ENCODE data around the gene GATA6. TPM values are rescaled to one million over a fixed set of nuclear protein-coding genes. Genes with fewer than 3 reads are reported as not detected.

Gene GATA6
- 8.8 and 37.7 TPM in 2 replicates for total RNA-seq (2014; rRNA removed; shearing (Covaris generic))

DNA sequence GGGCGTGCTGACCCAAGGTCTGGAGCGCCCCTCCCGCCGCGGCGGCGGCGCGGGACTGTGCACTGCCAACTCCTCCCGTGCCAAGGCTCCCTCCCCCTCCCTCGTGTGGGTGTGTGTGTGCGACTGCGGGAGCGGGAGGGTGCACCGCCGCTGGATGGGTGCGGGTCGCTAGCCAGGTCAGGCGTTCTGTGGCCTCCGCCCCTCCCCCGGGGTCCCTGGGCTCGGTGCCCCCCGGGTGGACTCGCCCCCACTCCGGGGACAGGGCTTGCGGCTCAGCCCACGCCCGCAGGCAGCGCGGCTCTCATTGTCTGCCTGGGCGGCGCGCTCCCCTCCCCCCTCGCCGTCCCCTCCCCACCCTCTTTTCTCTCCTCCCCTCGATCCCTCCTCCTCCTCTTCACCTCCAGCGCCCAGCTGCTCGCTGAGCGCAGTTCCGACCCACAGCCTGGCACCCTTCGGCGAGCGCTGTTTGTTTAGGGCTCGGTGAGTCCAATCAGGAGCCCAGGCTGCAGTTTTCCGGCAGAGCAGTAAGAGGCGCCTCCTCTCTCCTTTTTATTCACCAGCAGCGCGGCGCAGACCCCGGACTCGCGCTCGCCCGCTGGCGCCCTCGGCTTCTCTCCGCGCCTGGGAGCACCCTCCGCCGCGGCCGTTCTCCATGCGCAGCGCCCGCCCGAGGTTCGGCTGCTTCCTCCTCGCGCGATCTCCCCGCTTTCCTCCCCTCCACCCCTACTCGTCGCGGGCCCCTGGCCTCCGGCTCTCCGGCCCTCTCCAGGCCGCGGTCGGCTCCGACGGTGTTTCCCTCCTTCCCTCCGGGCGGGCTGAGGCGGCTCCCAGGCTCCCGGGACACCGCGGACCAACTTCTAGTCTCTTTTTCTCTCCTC is at the start of gene GATA6:
GATA6 (plus strand) TSS at position 579 of the 878 bp plus-strand sequence. CDS start 1,556 bp downstream, outside the sequence.
- Histone ChIP-seq H3K4me3 (ENCODE audit: insufficient read depth, low read depth, low read length) (peak within 1 kb of the TSS; percentile 61), H3K27me3 (ENCODE audit: control insufficient read depth, insufficient read depth, low read length) (peaks cover 97% of the 10 kb centered on the region), H3K36me3 (replicated peaks; ENCODE audit: control insufficient read depth, insufficient read depth, low read length) (no peaks in the 10 kb centered on the region)
- DNase-seq = peak; percentile 93

- H3K27me3 ChIP-seq (ENCODE audit: control insufficient read depth, insufficient read depth, low read length) = no peaks in the 10 kb centered on the region; the same call in 1 of the 2 replicates
- no peaks in the 10 kb centered on the region for H3K36me3 ChIP-seq (replicated peaks; ENCODE audit: control insufficient read depth, insufficient read depth, low read length)
- no peak overlapping the region for H3K4me3 ChIP-seq (ENCODE audit: insufficient read depth, low read depth, low read length)
- DNase-seq = no peak
These were observed 44.4 kb upstream of the GATA6 start for GRCh38 chr18:22124970-22125369.

DNA sequence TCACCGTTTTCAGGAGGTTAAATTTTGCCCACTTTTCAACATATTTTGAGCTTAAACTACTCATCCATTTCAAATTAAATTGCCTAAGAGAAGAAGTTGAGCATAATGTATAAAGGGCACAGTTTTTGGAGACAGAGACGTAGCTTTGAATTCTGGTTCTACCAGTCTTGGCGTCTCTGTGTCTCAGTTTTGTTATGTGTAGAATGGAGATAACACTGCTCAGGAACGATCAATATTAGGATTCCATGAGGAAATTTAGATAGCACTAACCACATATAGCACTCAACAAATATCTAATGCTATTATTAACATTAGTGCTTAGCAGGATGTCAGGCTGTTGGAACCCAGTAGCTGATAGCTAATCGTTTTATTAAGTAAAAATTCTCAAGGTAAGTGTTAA is 40.4 kb upstream of the GATA6 start:
- H3K4me3 ChIP-seq (ENCODE audit: insufficient read depth, low read depth, low read length) = no peak overlapping the region
- no peak for DNase-seq
- H3K36me3 ChIP-seq (replicated peaks; ENCODE audit: control insufficient read depth, insufficient read depth, low read length) = no peaks in the 10 kb centered on the region
- no peaks in the 10 kb centered on the region; the same call in 1 of the 2 replicates for H3K27me3 ChIP-seq (ENCODE audit: control insufficient read depth, insufficient read depth, low read length)

GRCh38 chr18:22129778-22130177 is 39.6 kb upstream of the GATA6 start:
- H3K36me3 ChIP-seq (replicated peaks; ENCODE audit: control insufficient read depth, insufficient read depth, low read length) = no peaks in the 10 kb centered on the region
- no peak overlapping the region for H3K4me3 ChIP-seq (ENCODE audit: insufficient read depth, low read depth, low read length)
- no peak for DNase-seq
- no peaks in the 10 kb centered on the region; the same call in 1 of the 2 replicates for H3K27me3 ChIP-seq (ENCODE audit: control insufficient read depth, insufficient read depth, low read length)

DNA sequence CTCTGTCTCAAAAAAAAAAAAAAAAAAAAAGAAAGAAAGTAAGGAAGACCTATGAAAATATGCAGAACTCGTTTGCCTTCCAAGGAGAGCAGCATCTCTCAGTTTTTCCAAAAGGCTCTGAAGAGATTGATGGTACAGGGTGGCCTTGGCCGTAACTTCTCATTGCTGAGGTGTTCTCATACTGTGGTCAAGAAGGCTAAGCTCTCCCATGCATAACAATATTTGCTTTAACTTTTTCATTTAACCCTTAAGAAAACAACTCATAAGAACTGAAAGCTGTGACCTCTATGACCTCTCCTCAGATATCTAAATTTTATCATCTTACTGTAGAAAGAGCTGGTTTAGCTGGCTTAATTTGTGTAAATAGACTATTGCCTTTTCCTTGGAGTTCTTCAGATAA is 37.1 kb upstream of the GATA6 start:
- DNase-seq = no peak
- H3K4me3 ChIP-seq (ENCODE audit: insufficient read depth, low read depth, low read length) = no peak overlapping the region
- no peaks in the 10 kb centered on the region for H3K36me3 ChIP-seq (replicated peaks; ENCODE audit: control insufficient read depth, insufficient read depth, low read length)
- no peaks in the 10 kb centered on the region; the same call in 1 of the 2 replicates for H3K27me3 ChIP-seq (ENCODE audit: control insufficient read depth, insufficient read depth, low read length)

DNA sequence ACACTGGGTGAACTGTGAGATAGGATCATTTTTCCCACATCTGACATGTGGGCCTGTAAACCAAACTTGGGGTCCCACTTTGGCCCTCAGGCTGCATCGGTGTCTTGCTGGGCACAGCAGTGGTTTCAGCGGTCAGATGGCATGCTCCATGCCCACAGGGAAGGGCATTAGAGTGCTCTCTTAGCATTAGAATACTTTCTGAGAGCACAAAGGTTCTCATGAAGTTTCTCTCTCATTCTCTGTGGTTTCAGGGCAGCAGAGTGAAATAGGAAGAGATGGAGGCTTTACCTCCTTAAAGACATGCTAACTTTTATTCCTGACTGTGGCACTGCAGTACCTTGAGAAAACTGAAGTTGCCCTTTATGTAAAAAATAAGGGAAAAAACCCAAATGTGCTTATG is 36.6 kb upstream of the GATA6 start:
- H3K27me3 ChIP-seq (ENCODE audit: control insufficient read depth, insufficient read depth, low read length) = no peaks in the 10 kb centered on the region; the same call in 1 of the 2 replicates
- no peaks in the 10 kb centered on the region for H3K36me3 ChIP-seq (replicated peaks; ENCODE audit: control insufficient read depth, insufficient read depth, low read length)
- DNase-seq = no peak
- no peak overlapping the region for H3K4me3 ChIP-seq (ENCODE audit: insufficient read depth, low read depth, low read length)

- no peaks in the 10 kb centered on the region for H3K36me3 ChIP-seq (replicated peaks; ENCODE audit: control insufficient read depth, insufficient read depth, low read length)
- no peak for DNase-seq
- H3K27me3 ChIP-seq (ENCODE audit: control insufficient read depth, insufficient read depth, low read length) = no peaks in the 10 kb centered on the region
- no peak overlapping the region for H3K4me3 ChIP-seq (ENCODE audit: insufficient read depth, low read depth, low read length)
These were observed 33.0 kb upstream of the GATA6 start for GRCh38 chr18:22136395-22136794.

DNA sequence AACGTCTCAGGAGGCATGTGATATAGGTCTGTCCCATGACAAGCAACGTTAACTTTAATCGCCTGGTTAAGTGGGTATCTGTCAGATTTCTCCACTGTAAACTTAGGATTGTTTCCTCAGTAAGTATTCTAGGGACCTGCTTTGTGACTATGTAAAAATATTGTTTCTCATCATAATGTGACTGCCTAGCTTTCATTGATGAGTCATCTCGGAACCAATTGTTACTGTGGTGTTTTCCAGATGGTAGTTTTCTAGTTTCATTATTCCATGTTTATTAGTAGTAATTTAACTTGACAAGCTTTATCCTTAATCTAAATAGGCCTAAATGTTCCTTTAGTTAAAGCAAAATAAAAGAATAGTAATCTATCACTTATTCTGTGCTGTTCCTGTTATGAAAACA is 28.2 kb upstream of the GATA6 start:
- no peak for DNase-seq
- H3K27me3 ChIP-seq (ENCODE audit: control insufficient read depth, insufficient read depth, low read length) = no peaks in the 10 kb centered on the region
- H3K4me3 ChIP-seq (ENCODE audit: insufficient read depth, low read depth, low read length) = no peak overlapping the region
- H3K36me3 ChIP-seq (replicated peaks; ENCODE audit: control insufficient read depth, insufficient read depth, low read length) = no peaks in the 10 kb centered on the region

DNA sequence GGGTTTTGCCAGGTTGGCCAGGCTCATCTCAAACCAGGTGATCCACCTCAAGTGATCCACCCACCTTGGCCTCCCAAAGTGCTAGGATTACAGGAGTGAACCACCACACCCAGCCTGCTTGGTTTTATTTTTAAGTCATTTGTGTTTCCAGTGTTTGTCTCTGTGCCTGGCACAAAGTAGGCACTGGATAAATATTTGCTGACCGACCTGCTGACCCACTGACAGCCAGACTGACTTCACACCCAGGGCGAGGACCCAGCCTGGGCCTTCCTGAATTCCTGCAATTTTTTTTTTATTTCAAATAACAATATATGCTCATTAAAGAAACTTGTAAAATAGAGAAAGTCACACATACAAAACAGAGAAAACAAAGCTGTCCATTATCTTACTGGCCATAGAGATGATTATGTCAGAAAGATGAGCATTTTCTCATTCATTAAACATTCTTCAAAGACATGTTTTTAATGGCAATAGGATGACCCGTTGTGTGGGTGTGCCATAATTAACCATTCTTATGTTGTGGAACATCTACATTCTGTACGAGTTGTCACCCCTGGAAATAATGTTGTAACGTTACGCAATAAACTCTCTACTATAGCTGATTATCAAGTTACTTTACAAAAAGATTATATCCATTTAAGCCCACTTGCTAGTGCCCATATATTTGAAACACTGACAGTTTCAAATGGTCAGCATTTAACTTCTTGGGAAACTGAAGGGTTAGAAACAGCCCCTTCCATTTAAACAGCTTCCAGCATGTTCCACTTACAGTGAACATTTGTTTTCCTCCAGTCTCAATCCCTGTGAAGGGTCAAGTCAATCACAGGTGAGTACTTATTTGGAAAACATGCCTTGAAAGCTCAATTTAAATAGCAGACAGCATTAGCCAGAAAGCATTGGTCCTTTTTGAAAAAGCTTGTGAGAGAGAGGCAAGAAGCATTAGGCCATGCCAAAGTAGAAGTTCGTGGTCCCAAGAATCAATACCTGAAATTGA is 25.7 kb upstream of the GATA6 start:
- no peak overlapping the region for H3K4me3 ChIP-seq (ENCODE audit: insufficient read depth, low read depth, low read length)
- no peak for DNase-seq
- H3K27me3 ChIP-seq (ENCODE audit: control insufficient read depth, insufficient read depth, low read length) = peaks cover 1% of the 10 kb centered on the region; the same call in 1 of the 2 replicates
- no peaks in the 10 kb centered on the region for H3K36me3 ChIP-seq (replicated peaks; ENCODE audit: control insufficient read depth, insufficient read depth, low read length)

GRCh38 chr18:22145160-22145559 is 24.2 kb upstream of the GATA6 start:
- Histone ChIP-seq H3K4me3 (ENCODE audit: insufficient read depth, low read depth, low read length) (no peak overlapping the region), H3K27me3 (ENCODE audit: control insufficient read depth, insufficient read depth, low read length) (peaks cover 1% of the 10 kb centered on the region; the same call in 1 of the 2 replicates), H3K36me3 (replicated peaks; ENCODE audit: control insufficient read depth, insufficient read depth, low read length) (no peaks in the 10 kb centered on the region)
- DNase-seq = no peak

DNA sequence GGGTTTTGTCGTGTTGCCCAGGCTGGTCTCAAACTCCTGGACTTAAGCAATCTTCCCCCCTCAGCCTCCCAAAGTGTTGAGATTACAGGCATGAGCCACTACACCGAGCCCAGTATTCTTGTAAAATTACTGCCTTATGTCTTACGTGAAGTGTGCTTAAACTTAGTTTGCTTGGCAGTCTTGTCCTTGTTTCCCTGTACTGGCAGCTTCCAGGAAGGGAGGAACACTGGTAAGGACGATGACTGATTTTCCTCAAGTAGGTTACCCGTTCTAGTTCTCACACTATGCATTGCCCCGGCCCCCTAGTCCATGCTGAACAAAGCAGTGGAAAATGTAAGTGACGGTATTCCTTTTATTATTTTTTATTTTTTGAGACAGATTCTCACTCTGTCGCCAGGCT is 19.7 kb upstream of the GATA6 start:
- H3K4me3 ChIP-seq (ENCODE audit: insufficient read depth, low read depth, low read length) = no peak overlapping the region
- H3K36me3 ChIP-seq (replicated peaks; ENCODE audit: control insufficient read depth, insufficient read depth, low read length) = no peaks in the 10 kb centered on the region
- peaks cover 1% of the 10 kb centered on the region; the same call in 1 of the 2 replicates for H3K27me3 ChIP-seq (ENCODE audit: control insufficient read depth, insufficient read depth, low read length)
- no peak for DNase-seq

DNA sequence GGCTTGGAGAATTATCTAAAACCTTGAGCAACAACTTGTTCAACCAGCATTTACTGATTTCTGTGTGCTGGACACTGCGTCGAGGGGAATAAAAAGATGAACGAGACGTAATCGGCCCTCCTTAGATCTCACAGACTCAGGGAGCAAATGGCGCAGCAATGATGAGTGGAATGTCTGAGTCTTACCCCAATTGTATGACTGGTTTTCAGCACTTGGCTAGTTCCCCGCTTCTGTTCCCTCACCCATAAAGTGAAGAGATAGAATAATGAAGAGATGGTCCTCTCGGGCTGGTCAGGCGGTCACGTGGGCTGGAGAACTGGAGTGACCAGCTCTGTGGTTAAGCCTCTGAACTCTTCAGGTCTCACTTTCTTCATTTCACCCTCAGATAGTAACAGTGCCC is 17.3 kb upstream of the GATA6 start:
- Histone ChIP-seq H3K36me3 (replicated peaks; ENCODE audit: control insufficient read depth, insufficient read depth, low read length) (no peaks in the 10 kb centered on the region), H3K4me3 (ENCODE audit: insufficient read depth, low read depth, low read length) (no peak overlapping the region), H3K27me3 (ENCODE audit: control insufficient read depth, insufficient read depth, low read length) (peaks cover 1% of the 10 kb centered on the region; the same call in 1 of the 2 replicates)
- DNase-seq = no peak

DNA sequence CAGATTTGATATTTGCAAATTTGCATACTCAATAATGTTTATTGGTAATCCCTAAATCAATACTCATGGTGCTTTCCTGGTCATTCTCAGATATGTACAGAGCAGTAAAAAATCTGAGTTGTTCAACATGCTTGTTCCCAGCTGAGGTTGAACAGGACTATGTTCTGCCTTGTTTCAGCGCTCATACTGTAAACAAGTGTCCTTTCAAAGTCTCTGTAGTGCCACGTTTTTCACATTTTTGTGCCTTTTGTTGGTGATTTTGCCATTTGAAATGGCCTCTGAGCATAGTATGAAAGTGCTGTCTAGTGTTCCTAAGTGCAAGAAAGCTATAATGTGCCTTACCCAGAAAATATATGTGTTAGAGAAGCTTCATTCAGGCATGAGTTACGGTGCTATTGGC is 16.0 kb upstream of the GATA6 start:
- DNase-seq = no peak
- H3K36me3 ChIP-seq (replicated peaks; ENCODE audit: control insufficient read depth, insufficient read depth, low read length) = no peaks in the 10 kb centered on the region
- 0 out of 2 replicates have a peak, but pooled peaks cover 1% of the 10 kb centered on the region for H3K27me3 ChIP-seq (ENCODE audit: control insufficient read depth, insufficient read depth, low read length)
- no peak overlapping the region for H3K4me3 ChIP-seq (ENCODE audit: insufficient read depth, low read depth, low read length)

DNA sequence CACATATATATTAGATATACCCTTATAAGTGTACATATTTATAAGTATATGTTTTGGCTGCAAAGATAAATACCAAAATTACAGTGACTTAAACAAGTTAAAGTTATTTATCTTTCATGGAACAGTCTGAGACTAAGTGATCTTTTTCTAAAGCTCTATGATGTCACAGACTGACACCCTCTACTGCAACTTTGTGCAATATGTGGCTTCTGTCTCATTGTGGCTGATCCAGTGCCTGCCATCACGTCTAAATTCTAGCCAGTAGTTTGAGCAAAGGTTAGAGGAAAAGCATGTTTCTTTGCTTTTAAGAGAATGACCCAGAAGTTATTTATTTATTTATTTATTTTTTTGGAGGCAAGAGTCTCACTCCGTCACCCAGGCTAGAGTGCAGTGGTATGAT is 13.8 kb upstream of the GATA6 start:
- Histone ChIP-seq H3K27me3 (ENCODE audit: control insufficient read depth, insufficient read depth, low read length) (peaks cover 3% of the 10 kb centered on the region; the same call in 1 of the 2 replicates), H3K4me3 (ENCODE audit: insufficient read depth, low read depth, low read length) (no peak overlapping the region)
- DNase-seq = no peak

More for the DNA sequence above, 13.8 kb upstream of the GATA6 start:
- H3K36me3 ChIP-seq (replicated peaks; ENCODE audit: control insufficient read depth, insufficient read depth, low read length) = no peaks in the 10 kb centered on the region

All from H7 (cell line).